GM03348 (cell line): ENCODE measurements around the gene IRF9.

Source experiments
- DNase-seq: peaks from one replicate; pipeline ENCODE4 v3.0.0; 2012; ENCODE audit warnings: low spot score

Gene IRF9

GRCh38 chr14:24160850-24161804 is at the start of gene IRF9:
Gene IRF9 (plus strand): TSS chr14:24161265. CDS start chr14:24162145, 880 bp downstream.
- DNase-seq: peak; percentile 95

- no peak for DNase-seq
Observed at GRCh38 chr14:24113379-24113800, 47.7 kb upstream of the IRF9 start.

- peak; percentile 86 for DNase-seq
Observed at GRCh38 chr14:24113801-24114531, 47.1 kb upstream of the IRF9 start.

- DNase-seq: peak; percentile 97
Observed at GRCh38 chr14:24114532-24115421, 46.3 kb upstream of the IRF9 start, which contains the start of the genes DCAF11 and NRL. Gene DCAF11 (plus strand): TSS chr14:24114777. CDS start chr14:24115595, 818 bp downstream. Gene NRL (minus strand): TSS chr14:24114949. CDS start chr14:24082848, 32,101 bp downstream.

GRCh38 chr14:24115422-24116127 is 45.5 kb upstream of the IRF9 start:
- no peak for DNase-seq

- DNase-seq: no peak
Observed at GRCh38 chr14:24116128-24116814, 44.8 kb upstream of the IRF9 start.

- no peak for DNase-seq
Observed at GRCh38 chr14:24117179-24117578, 43.9 kb upstream of the IRF9 start.

- no peak for DNase-seq
Observed at GRCh38 chr14:24119691-24120090, 41.4 kb upstream of the IRF9 start.

- DNase-seq: no peak
Observed at GRCh38 chr14:24121210-24121609, 39.9 kb upstream of the IRF9 start.

- no peak for DNase-seq
Observed at GRCh38 chr14:24122416-24122815, 38.6 kb upstream of the IRF9 start.

- no peak for DNase-seq
Observed at GRCh38 chr14:24122898-24123297, 38.2 kb upstream of the IRF9 start.

- DNase-seq: no peak
Observed at GRCh38 chr14:24123424-24124417, 37.3 kb upstream of the IRF9 start.

- DNase-seq: no peak
Observed at GRCh38 chr14:24126939-24127338, 34.1 kb upstream of the IRF9 start.

GRCh38 chr14:24127673-24128072 is 33.4 kb upstream of the IRF9 start:
- no peak for DNase-seq

GRCh38 chr14:24129410-24129998 is 31.6 kb upstream of the IRF9 start:
- no peak for DNase-seq

- no peak for DNase-seq
Observed at GRCh38 chr14:24130380-24130716, 30.7 kb upstream of the IRF9 start, which contains the start of gene FITM1. Gene FITM1 (plus strand): TSS chr14:24130659. CDS start chr14:24131564, 905 bp downstream.

GRCh38 chr14:24130717-24131548 is 30.1 kb upstream of the IRF9 start:
- DNase-seq: no peak

- no peak for DNase-seq
Observed at GRCh38 chr14:24131549-24131966, 29.5 kb upstream of the IRF9 start.
